ENCODE data around the gene BRICD5. TPM values are rescaled to one million over a fixed set of nuclear protein-coding genes. Genes with fewer than 3 reads are reported as not detected.

The BRICD5 gene
- total and polyA plus RNA-seq, 2 of the 13 experiments (the other 11 are each of a cell fraction or from before 2014, with no cell fraction given), result 1.6 to 5.8 TPM

GRCh38 chr16:2260250-2260649 lies 49.6 kb upstream of the BRICD5 start:
- peaks cover 8% of the 10 kb centered on the region for H3K4me1 ChIP-seq (ENCODE audit: insufficient read depth, low read length)
- intact Hi-C loops (cut with micrococcal nuclease; ENCODE audit: unreplicated experiment) (no loop called here), in situ Hi-C loops (cut with HindIII; ENCODE audit: extremely low pct_ligation_motif_present, low pct_unique_long_range_greater_than_20kb) (no loop called here)
- H3K4me2 ChIP-seq (ENCODE audit: low read depth, low read length), result no peak overlapping the region
- DNase-seq (ENCODE audit: low spot score), result no peak
- peaks cover 37% of the 10 kb centered on the region for H3K79me2 ChIP-seq (ENCODE audit: insufficient read depth, low read length)
- ChIA-PET CTCF (ENCODE audit: low intra/inter-chr PET ratio, low total read pairs) (no interaction called here), POLR2A (interaction anchor here (0.7 to 3.9 kb wide), 3 partner anchors 9 to 47 kb away, joined by 3 to 20 read pairs (median 3); partner anchors contain the start of gene ECI1)
- no peak overlapping the region for H3K4me3 ChIP-seq (replicated peaks in 1 of 3; ENCODE audit: insufficient read depth in 1 of 3, low read depth in 2 of 3, low read length in 3 of 3)
- 97% methylated on average over 8 of the region's 8 CpGs for WGBS (ENCODE audit: low lambda C conversion rate)
- no peaks in the 10 kb centered on the region for H3K9me3 ChIP-seq (ENCODE audit: low read length)
- ATAC-seq, result no peak
- H2AFZ ChIP-seq (ENCODE audit: low read length), result no peak overlapping the region
- peaks cover 22% of the 10 kb centered on the region for H4K20me1 ChIP-seq (ENCODE audit: insufficient read depth, low read length)
- no peak overlapping the region for H3K9ac ChIP-seq (ENCODE audit: insufficient read depth, low read depth, low read length)
- H3K36me3 ChIP-seq (replicated peaks in 1 of 2; ENCODE audit: control insufficient read depth in 1 of 2, insufficient read depth in 2 of 2, low read length in 2 of 2), result peaks cover 17 to 89% of the 10 kb centered on the region in 2 experiments
- no peak overlapping the region for H3K27ac ChIP-seq (ENCODE audit: extremely low read length, insufficient read depth, low read length)
- H3K27me3 ChIP-seq (ENCODE audit: control insufficient read depth in 1 of 2, insufficient read depth in 2 of 2, low read length in 2 of 2), result no peaks in the 10 kb centered on the region
- no TSS peak for BruUV-seq (replicated peaks)
- TF ChIP-seq ZSCAN20 (CRISPR knock-in tag; IDR thresholded peaks at IDR 0.05; ENCODE audit: borderline replicate concordance), result no peak
- TF ChIP-seq ZNF724P (CRISPR knock-in tag; IDR thresholded peaks at IDR 0.05; ENCODE audit: borderline replicate concordance), result no peak
- no peak for TF ChIP-seq ZNF615 (CRISPR knock-in tag; IDR thresholded peaks at IDR 0.05; ENCODE audit: borderline replicate concordance)
- TF ChIP-seq RCOR2 (CRISPR knock-in tag; IDR thresholded peaks at IDR 0.05), result no peak
- TF ChIP-seq ZFP62 (CRISPR knock-in tag; IDR thresholded peaks at IDR 0.05), result no peak
- TF ChIP-seq LCORL (IDR thresholded peaks at IDR 0.05), result no peak
- no peak for TF ChIP-seq LCORL (CRISPR knock-in tag; IDR thresholded peaks at IDR 0.05)
- no peak for TF ChIP-seq DR1 (CRISPR knock-in tag; IDR thresholded peaks at IDR 0.05)
- no peak for TF ChIP-seq GATA4 (IDR thresholded peaks at IDR 0.05; ENCODE audit: borderline replicate concordance, low read depth)
- no peak for TF ChIP-seq ZNF256 (CRISPR knock-in tag; conservative IDR thresholded peaks at IDR 0.05)
- TF ChIP-seq AHDC1 (CRISPR knock-in tag; IDR thresholded peaks at IDR 0.05; ENCODE audit: borderline replicate concordance), result no peak
- no peak for TF ChIP-seq ZNF225 (CRISPR knock-in tag; IDR thresholded peaks at IDR 0.05)
- TF ChIP-seq ZNF720 (CRISPR knock-in tag; IDR thresholded peaks at IDR 0.05), result no peak
- TF ChIP-seq ZBTB3 (CRISPR knock-in tag; IDR thresholded peaks at IDR 0.05; ENCODE audit: borderline replicate concordance, low read depth), result no peak
- TF ChIP-seq ZMYM4 (CRISPR knock-in tag; IDR thresholded peaks at IDR 0.05), result no peak
- TF ChIP-seq HNRNPL (IDR thresholded peaks at IDR 0.05; ENCODE audit: low read depth, low read length), result no peak
- no peak for TF ChIP-seq GZF1 (CRISPR knock-in tag; IDR thresholded peaks at IDR 0.05)
- no peak for TF ChIP-seq HDAC6 (IDR thresholded peaks at IDR 0.05; ENCODE audit: low read depth, low read length)
- no peak for TF ChIP-seq TAF15 (IDR thresholded peaks at IDR 0.05; ENCODE audit: low read depth, low read length, poor library complexity, severe bottlenecking)
- no peak for TF ChIP-seq PCBP1 (IDR thresholded peaks at IDR 0.05; ENCODE audit: borderline replicate concordance, low read depth, low read length)
- FAIRE-seq, result no peak
